Progenitor cell of endocrine pancreas (in vitro differentiated cells): ENCODE measurements around the gene MAPK8. TPM values are rescaled to one million over a fixed set of nuclear protein-coding genes. Genes with fewer than 3 reads are reported as not detected.
A peak's percentile ranks its signal among the peaks of the same experiment; 100 is the strongest.

Experiments
- DNase-seq: peaks from one replicate; pipeline ENCODE4 v3.0.0; 2021; ENCODE audit warnings: low spot score; ENCODE audit not compliant: unreplicated experiment
- H3K27ac Mint-ChIP-seq: 2 replicates; pipeline ENCODE4 v1.8.0; 2021; ENCODE audit warnings: mild to moderate bottlenecking, moderate library complexity, mixed read lengths
- H3K27me3 Mint-ChIP-seq: 2 replicates; pipeline ENCODE4 v1.8.0; 2021; ENCODE audit warnings: mixed read lengths
- H3K36me3 Mint-ChIP-seq: 2 replicates; pipeline ENCODE4 v1.8.0; 2022; ENCODE audit warnings: mixed read lengths; ENCODE audit not compliant: insufficient read depth
- H3K4me1 Mint-ChIP-seq: 2 replicates; pipeline ENCODE4 v1.8.0; 2021; ENCODE audit warnings: low read depth, mixed read lengths
- H3K4me3 Mint-ChIP-seq: 2 replicates; pipeline ENCODE4 v1.8.0; 2021; ENCODE audit warnings: low read depth, mild to moderate bottlenecking, moderate library complexity, mixed read lengths
- H3K9me3 Mint-ChIP-seq: 2 replicates; pipeline ENCODE4 v1.8.0; 2021; ENCODE audit warnings: low read depth, mixed read lengths
- CTCF ChIP-seq: fragments of 200-600 bp; sonication (generic); IDR thresholded peaks from one replicate; pipeline ENCODE4 v1.5.0; 2021; ENCODE audit warnings: antibody characterized with exemption, mild to moderate bottlenecking; ENCODE audit not compliant: unreplicated experiment
- total RNA-seq: library from RNA; stranded (reverse); gene quantifications from 2 replicates; pipeline ENCODE4 v1.2.1, GENCODE V29; 2021

MAPK8 gene
- total RNA-seq, 1 donor from 2014 or later: 69.7 TPM

- Mint-ChIP-seq H3K4me1 (peaks cover 29% of the 10 kb centered on the region), H3K27me3 (peaks cover 2% of the 10 kb centered on the region), H3K4me3 (no peak overlapping the region), H3K27ac (peak overlapping the region; percentile 49), H3K9me3 (no peaks in the 10 kb centered on the region), H3K36me3 (no peaks in the 10 kb centered on the region)
- no peak for DNase-seq
- no peak for TF ChIP-seq CTCF
Observed at GRCh38 chr10:48469516-48470020, 163.1 kb downstream of the MAPK8 start.

GRCh38 chr10:48470115-48470892 lies 163.8 kb downstream of the MAPK8 start:
- Mint-ChIP-seq H3K4me3 (no peak overlapping the region), H3K27me3 (peaks cover 7% of the 10 kb centered on the region), H3K4me1 (peaks cover 29% of the 10 kb centered on the region), H3K27ac (peak overlapping the region; percentile 49), H3K9me3 (no peaks in the 10 kb centered on the region), H3K36me3 (no peaks in the 10 kb centered on the region)
- peak; percentile 9 for DNase-seq
- TF ChIP-seq CTCF: no peak

- H3K27ac Mint-ChIP-seq: no peak overlapping the region
- H3K9me3 Mint-ChIP-seq: no peaks in the 10 kb centered on the region
- H3K27me3 Mint-ChIP-seq: peaks cover 9% of the 10 kb centered on the region
- no peaks in the 10 kb centered on the region for H3K36me3 Mint-ChIP-seq
- no peak overlapping the region for H3K4me3 Mint-ChIP-seq
- H3K4me1 Mint-ChIP-seq: peaks cover 29% of the 10 kb centered on the region
- TF ChIP-seq CTCF: no peak
- DNase-seq: peak; percentile 8
Observed at GRCh38 chr10:48470893-48471805, 164.7 kb downstream of the MAPK8 start.

- DNase-seq: no peak
- H3K36me3 Mint-ChIP-seq: no peaks in the 10 kb centered on the region
- TF ChIP-seq CTCF: no peak
- no peaks in the 10 kb centered on the region for H3K9me3 Mint-ChIP-seq
- no peak overlapping the region for H3K4me3 Mint-ChIP-seq
- no peak overlapping the region for H3K27ac Mint-ChIP-seq
- peaks cover 25% of the 10 kb centered on the region for H3K4me1 Mint-ChIP-seq
- H3K27me3 Mint-ChIP-seq: peaks cover 9% of the 10 kb centered on the region
Observed at GRCh38 chr10:48472501-48473069, 166.1 kb downstream of the MAPK8 start.

- Mint-ChIP-seq H3K9me3 (no peaks in the 10 kb centered on the region), H3K36me3 (no peaks in the 10 kb centered on the region), H3K27ac (no peak overlapping the region), H3K27me3 (peaks cover 9% of the 10 kb centered on the region), H3K4me3 (no peak overlapping the region), H3K4me1 (peaks cover 20% of the 10 kb centered on the region)
- no peak for TF ChIP-seq CTCF
- no peak for DNase-seq
Observed at GRCh38 chr10:48473704-48474103, 167.2 kb downstream of the MAPK8 start.
